ENCODE results near the gene FAF2. TPM values are rescaled to one million over a fixed set of nuclear protein-coding genes. Genes with fewer than 3 reads are reported as not detected.
A peak's percentile ranks its signal among the peaks of the same experiment; 100 is the strongest.

The FAF2 gene, protein sequence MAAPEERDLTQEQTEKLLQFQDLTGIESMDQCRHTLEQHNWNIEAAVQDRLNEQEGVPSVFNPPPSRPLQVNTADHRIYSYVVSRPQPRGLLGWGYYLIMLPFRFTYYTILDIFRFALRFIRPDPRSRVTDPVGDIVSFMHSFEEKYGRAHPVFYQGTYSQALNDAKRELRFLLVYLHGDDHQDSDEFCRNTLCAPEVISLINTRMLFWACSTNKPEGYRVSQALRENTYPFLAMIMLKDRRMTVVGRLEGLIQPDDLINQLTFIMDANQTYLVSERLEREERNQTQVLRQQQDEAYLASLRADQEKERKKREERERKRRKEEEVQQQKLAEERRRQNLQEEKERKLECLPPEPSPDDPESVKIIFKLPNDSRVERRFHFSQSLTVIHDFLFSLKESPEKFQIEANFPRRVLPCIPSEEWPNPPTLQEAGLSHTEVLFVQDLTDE
- total RNA-seq, result 10 to 100 TPM; 11.6 to 20.8 (median 13.6) TPM
- polyA plus RNA-seq, result 10 to 100 TPM in 1 of 2 donors, 1 to 10 TPM in 1; 6.6 to 15.0 TPM
- long read RNA-seq, donor 1, full-length matches to known transcripts, result 9 of 11 reads
- long read RNA-seq, donor 1, partial matches to known transcripts, result 0 of 11 reads
- long read RNA-seq, donor 1, other reads (novel, unspliced or antisense), result 2 of 11 reads
- long read RNA-seq, donor 2, full-length matches to known transcripts, result 35 of 46 reads
- long read RNA-seq, donor 2, partial matches to known transcripts, result 2 of 46 reads
- long read RNA-seq, donor 2, other reads (novel, unspliced or antisense), result 9 of 46 reads
- long read RNA-seq, donor 3, full-length matches to known transcripts, result 6 of 11 reads
- long read RNA-seq, donor 3, partial matches to known transcripts, result 0 of 11 reads
- long read RNA-seq, donor 3, other reads (novel, unspliced or antisense), result 5 of 11 reads

DNA sequence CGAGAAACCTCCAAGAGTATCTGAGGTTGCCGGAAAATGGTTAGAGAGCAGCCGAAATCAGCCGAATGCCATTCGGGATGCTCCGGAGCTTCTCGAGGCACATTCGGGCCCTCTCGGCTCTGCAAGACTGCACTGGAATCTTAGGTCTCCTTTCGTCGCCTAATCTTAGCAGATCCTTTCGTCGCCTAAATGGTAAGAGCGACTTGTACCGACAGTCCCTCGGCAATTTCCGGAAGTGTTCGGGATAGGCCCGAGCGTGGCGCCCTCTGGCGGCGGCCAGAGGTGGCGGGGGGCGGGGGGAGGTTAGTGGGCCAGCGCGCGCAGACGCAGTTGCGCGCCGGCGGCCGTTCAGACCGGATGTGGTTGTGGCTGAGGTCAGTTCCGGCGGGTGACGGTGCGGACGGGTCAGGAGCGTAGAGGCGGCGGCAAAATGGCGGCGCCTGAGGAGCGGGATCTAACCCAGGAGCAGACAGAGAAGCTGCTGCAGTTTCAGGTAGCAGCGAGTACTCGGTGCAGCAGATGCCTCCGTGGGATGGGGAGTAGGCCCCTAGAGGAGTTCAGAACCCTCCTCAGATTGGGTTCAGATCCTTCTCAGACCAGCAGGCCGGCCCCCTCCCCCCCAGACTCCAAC, at the start of gene FAF2:
Gene FAF2 (plus strand): TSS at position 408 of the 631 bp plus-strand sequence. CDS start 23 bp downstream, at position 431.
- peak within 1 kb of the TSS; percentile 78 to 99 (median 90) for H3K4me3 ChIP-seq
- 0% methylated on average over 35 to 50 of the region's 50 CpGs for WGBS, 4 donors
- TF ChIP-seq POLR2A (IDR thresholded peaks at IDR 0.05) (peak; percentile 46 to 72), CTCF (IDR thresholded peaks at IDR 0.05) (peak; percentile 98 to 100 (median 99))

DNA sequence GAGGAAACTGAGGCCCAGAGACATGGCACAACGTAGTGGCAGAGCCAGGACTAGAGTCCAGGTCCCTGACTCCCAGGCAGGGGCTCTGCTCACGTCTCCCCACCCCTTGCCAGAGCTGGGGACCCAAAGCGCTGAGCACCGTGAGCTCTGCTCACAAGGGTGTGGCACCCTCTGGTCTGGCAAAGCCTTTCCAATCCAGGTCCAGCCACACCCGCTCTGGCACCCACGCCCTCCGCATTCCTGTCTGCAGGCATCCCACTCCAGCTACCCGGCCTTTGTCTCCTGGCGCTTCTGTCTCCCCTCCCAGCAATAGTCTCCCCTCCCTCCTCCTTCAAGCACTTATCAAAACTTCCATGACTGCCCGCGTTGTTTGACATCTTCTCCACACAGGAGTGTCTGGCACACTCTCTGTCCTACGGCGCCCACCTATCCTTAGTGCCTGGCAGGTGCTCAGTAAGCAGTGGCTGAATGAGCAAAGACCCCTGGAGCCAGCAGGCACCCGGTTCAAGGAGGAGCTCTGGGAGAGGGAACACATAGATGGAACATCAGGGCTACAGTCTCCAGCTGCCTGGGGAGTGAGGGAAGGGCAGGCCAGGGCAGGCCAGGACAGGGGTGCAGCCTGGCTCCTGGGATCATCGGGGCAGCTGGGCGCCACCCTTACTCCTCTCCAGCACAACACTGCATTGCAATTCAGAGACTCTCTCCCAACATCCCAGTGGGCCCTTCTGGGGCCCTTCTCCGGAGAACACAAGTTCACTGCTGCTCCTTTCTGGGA, 47.6 kb upstream of the FAF2 start:
- peak overlapping the region in 8 of 12 donors; percentile 26 to 73 (median 60) for H3K27ac ChIP-seq
- DNase-seq, result peak in 1 of 5 donors; percentile 29
- intact Hi-C loops (cut with DNase I), result no loop called here
- WGBS, 4 donors, result 57 to 71% (median 59%) methylated on average over 17 of the region's 17 CpGs
- H3K27me3 ChIP-seq, result no peaks in the 10 kb centered on the region
- ATAC-seq, result peak; percentile 15 to 23 (median 20)
- peaks cover 0 to 44% (median 28%) of the 10 kb centered on the region in 9 donors for H3K36me3 ChIP-seq
- TF ChIP-seq CTCF (IDR thresholded peaks at IDR 0.05), result no peak
- no peak for TF ChIP-seq POLR2A (IDR thresholded peaks at IDR 0.05)
- H3K4me3 ChIP-seq, result no peak overlapping the region
- no peaks in the 10 kb centered on the region for H3K9me3 ChIP-seq
- H3K4me1 ChIP-seq, result peaks cover 0 to 39% (median 28%) of the 10 kb centered on the region in 12 donors

More for the DNA sequence above, at the start of gene FAF2:
- Histone ChIP-seq H3K27me3 (no peaks in the 10 kb centered on the region), H3K36me3 (peaks cover 0 to 14% (median 0%) of the 10 kb centered on the region in 9 donors), H3K9me3 (no peaks in the 10 kb centered on the region), H3K27ac (peak within 1 kb of the TSS; percentile 85 to 99 (median 94)), H3K4me1 (peaks cover 4 to 45% (median 21%) of the 10 kb centered on the region in 12 donors)
- intact Hi-C loops (cut with DNase I), result loop anchor here (1.0 to 10.0 kb wide), 9 partner anchors 27 to 559 kb away; partner anchors contain the start of genes RNF44 (in 5 of the 10), CLTB (in 3 of the 10), CDHR2 (in 1 of the 10) and KIAA1191 (in 1 of the 10)
- DNase-seq, result peak; percentile 96 to 98 (median 97)
- ATAC-seq, result peak; percentile 99

- Histone ChIP-seq H3K27me3 (no peaks in the 10 kb centered on the region), H3K9me3 (no peaks in the 10 kb centered on the region), H3K4me3 (no peak overlapping the region), H3K27ac (peak overlapping the region in 10 of 12 donors; percentile 26 to 75 (median 60)), H3K4me1 (peaks cover 0 to 35% (median 28%) of the 10 kb centered on the region in 12 donors), H3K36me3 (peaks cover 0 to 45% (median 34%) of the 10 kb centered on the region in 9 donors)
- ATAC-seq, result peak in 1 of 4 donors; percentile 34
- TF ChIP-seq POLR2A (IDR thresholded peaks at IDR 0.05), result no peak
- TF ChIP-seq CTCF (IDR thresholded peaks at IDR 0.05), result no peak
- intact Hi-C loops (cut with DNase I), result no loop called here
- peak in 2 of 5 donors; percentile 35 to 40 for DNase-seq
- WGBS, 4 donors, result 59 to 65% (median 63%) methylated on average over 22 of the region's 22 CpGs
Observed at GRCh38 chr5:176401281-176402205, 46.6 kb upstream of the FAF2 start.
